Retina (tissue), 1 donor: ENCODE results near the gene STUB1.

Experiments used
- DNase-seq: peaks from one replicate; pipeline ENCODE4 v3.0.0-alpha.2; 2016

The STUB1 gene

DNA sequence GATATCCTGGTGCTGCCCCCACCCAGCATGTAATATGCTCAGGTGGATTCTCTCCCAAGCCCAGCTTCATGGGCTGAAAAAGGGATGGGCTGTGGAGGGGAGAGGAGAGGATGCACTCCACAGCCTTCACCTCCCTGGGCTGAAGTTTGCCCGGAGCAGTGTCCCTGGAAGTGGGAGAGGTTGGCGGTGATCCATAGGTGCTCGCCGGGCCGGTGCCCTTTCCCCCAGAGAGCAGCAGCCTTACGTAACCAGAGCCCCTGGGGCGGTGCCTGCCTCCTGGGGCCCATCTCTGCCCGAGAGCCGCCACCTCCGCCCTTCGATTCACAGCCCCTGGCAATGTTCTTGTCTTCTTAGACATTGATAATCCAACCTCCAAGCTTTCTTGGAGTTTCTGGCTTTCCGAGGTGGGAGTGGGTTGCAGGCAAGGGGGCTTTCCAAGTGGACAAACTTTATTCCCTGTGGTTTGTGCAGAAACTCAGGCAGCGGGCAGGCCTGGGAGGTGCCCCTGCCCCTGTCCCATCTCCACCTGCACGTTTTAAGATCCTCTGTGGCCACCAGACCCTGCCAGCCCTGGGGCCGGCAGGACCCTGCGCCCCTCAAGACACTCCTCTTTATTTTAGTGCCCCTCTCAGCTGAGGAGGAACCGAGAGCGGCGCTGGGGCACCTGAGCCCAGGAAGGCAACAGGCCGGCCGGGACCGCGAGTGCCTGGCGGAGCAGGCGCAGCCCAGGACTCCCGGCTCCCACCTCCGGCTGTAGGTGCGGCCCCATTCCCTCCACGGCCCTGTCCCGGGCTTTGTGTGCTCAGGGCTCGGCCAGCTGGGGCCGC lies 34.1 kb upstream of the STUB1 start:
- DNase-seq, result no peak

DNA sequence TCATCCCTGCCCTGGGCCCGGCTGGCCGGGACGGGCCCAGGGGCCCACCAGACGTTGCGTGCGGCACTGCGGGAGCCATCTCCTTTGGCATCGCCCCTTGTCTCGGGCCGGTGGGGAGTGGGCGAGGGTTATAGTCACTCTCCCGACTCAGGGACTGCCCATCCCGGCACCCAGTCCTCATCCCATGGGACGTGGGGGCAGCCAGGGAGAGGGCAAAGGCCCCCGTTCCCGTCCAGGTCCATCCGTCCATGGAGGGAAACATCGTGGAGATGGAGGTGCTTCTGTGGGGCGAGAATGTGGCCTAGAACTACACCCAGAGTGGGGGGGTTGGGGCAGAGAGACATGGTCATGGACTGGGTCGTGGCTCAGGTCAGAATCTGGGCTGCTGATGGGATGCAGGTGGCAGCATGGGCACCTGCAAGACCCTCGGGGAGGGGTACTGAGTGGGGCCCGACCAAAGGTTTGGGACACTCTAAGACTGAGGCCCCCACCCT lies 33.5 kb upstream of the STUB1 start:
- no peak for DNase-seq

DNA sequence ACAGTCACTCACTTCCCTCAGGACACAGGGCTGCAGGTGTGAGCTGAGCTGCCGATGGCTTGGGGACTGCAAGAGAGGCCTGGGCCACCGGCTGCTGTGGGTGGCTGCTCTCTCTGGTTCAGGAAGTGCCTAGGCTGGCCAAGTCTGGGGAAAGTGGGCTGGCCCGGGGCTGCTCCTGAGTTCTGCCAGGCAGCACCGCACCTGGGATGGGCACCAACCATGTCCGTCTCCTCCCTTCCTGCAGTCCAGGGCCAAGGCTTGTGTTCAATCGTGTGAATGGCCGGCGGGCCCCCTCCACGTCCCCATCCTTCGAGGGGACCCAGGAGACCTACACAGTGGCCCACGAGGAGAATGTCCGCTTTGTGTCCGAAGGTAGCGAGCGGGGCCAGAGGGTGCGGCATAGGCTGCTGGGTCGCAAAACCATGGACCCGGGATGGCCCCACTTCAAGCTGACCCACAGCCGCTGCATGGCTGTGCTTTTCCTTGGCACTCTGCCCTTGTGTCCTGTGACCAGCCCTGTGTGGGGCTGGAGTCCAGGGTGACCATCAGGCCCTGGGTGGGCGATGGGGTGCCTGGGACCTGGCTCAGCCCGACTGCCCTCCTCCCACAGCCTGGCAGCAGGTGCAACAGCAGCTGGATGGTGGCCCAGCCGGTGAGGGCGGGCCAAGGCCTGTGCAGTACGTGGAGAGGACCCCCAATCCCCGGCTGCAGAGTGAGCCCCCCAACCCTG lies 32.9 kb upstream of the STUB1 start:
- no peak for DNase-seq

DNA sequence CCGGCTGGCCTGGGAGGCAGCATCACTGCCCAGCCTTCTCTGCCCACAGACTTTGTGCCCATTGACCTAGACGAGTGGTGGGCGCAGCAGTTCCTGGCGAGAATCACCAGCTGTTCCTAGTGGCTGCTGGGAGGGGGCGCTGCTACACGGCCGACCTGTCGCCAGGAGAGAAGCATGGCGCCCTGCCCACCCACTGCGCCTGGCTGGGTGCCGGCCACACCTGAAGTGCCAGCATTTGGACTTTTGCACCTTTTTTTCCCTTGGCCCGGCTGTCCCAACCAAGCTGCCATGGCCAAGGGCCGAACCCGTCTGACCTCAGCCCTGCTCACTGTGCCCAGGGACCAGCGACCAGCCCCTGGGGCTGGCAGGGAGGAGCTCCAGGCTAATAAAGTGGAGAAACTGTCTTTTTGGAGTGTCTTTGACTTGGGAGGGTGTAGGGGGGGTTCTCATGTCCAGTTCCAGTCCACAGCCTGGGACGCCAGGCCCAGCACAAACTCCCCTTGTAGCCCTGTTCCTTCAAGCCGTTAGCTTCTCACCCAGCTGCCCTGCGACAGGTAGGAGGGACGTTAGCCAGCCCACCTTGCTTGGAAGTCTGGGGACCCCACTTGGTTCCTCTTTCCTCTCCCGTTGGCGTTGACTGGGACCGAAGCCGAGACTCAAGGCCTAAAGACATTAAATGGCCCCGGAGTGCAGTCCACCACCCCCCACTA lies 32.0 kb upstream of the STUB1 start:
- DNase-seq, result no peak

DNA sequence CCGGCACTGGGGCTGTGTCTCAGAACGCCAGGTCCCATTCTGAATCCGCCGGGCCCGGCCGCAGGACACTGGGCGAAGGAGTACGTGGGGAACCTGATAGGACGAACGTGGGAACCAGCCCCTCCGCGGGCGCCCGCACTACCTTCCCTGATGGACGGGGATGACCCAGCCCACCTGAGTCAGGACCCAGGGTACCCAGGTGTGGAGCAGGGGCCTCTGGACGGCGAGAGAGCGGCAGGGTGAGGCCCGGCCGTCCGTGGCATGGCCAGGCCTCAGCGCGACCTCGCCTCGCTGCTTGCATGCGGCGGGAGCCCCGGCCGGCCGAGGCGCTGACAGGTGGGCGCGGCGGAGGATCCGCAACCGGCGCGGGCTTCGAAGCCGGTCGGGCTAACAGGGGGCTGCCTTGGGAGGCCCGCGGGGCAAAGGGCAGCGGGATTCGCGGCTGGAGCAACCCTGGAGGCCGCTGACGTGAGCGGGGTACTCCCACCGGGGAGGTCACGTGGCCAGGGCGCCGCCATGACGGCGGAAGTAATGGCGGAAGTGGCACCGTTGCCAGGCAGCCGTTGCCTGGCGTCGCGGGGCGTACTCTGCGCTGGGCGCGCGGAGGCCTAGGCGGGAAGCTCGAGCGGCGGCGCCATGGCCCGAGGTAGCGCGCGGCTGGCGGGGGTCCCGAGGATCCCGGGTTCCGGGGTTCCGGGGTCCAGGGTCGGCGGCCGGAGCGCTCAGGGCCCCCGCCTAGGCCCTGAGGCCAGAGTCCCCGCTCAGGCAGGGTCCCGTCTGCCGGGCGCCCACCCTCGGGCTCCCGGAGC lies 31.2 kb upstream of the STUB1 start, which contains the start of gene WDR90:
Gene WDR90, plus strand, starts transcription at position 585 of the 809 bp plus-strand sequence. Its CDS starts 52 bp downstream, at position 637.
- peak; percentile 95 for DNase-seq

DNA sequence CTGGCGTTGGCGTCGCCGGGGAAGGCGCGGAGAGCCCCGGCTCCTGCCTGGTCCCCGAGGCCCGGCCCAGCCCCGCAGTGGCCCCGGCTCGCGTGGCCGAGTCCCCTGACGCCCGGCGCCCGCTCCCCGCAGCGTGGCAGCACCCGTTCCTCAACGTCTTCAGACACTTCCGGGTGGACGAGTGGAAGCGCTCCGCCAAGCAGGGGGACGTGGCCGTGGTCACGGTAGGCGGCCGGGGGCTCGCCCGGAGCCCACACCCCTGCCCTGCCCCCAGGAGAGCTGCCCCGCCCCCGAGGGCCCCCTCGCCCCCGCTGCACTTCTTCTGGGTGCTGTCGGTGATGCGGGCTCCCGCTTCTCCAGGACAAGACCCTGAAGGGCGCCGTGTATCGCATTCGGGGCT lies 30.6 kb upstream of the STUB1 start:
- DNase-seq, result no peak

DNA sequence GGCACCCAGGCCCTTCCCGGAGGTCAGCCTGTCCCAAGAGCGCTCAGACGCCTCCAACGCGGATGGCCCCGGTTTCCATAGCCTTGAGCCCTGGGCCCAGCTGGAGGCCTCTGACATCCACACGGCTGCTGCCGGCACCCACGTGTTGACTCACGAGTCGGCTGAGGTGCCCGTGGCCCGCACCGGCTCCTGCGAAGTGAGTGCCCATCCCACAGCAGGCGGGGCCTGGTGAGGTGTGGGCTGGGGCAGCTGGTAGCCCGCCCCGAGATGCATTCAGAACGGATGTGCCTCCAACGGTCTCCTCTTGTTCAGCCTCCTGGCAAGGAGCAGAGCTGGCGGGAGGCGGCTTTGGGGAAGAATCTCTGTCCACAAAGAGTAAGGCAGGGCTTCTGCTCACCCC lies 28.4 kb upstream of the STUB1 start:
- no peak for DNase-seq

DNA sequence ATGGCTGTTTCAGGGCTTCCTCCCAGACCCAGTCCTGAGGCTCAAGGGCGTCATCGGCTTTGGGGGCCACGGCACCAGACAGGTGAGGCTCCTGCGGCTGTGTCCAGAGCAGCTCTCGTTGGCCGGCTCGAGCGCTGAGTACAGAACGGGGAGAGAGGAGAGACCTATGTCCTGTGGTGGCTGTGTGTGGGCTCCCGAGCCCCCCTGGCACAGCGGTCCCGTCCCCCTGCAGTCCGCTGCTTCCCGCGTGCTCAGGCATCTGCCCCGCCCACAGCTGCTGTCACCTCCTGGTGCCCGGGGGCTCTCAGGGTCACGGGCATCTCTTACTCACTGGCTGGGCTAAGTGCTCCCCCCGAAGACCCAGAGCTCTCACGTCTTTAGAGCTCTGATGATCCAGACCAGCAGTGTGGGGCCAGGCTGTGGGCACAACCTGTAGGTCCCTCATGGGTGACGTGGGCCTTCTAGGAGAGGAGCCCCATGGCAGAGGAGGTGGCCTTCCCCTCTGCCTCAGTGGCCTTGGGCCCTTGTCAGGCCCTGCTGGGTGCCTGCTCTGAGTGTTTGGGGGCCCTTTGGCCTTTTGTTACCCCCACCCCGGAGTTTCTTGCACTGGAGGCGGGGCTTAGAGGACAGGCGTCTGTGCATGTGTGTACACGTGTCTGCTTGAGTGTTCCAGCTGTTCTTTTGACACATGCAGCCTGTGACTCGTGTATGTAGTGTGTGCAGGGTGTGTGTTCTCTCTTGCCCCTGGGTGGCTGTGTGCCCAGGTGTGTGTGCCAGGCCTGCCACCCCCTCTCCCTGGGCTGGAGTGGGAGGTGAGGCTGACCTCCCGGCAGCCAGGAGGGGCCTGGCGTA lies 27.5 kb upstream of the STUB1 start:
- no peak for DNase-seq

DNA sequence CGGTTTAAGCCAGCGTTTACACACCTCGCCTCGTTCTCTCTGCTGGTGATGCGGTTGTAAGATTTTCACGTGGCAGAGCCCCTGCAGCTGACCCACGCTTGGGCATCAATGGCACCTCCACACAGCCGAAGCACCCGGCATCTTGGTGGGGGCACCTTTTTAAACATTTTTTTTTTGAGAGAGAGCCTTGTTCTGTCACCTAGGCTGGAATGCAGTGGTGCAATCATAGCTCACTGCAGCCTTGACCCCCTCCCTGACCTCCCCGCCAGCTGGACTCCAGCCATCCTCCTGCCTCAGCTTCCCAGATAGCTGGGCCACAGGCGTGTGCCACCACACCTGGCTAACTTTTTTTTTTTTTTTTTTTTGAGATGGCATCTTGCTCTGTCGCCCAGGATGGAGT lies 26.2 kb upstream of the STUB1 start:
- DNase-seq, result no peak

DNA sequence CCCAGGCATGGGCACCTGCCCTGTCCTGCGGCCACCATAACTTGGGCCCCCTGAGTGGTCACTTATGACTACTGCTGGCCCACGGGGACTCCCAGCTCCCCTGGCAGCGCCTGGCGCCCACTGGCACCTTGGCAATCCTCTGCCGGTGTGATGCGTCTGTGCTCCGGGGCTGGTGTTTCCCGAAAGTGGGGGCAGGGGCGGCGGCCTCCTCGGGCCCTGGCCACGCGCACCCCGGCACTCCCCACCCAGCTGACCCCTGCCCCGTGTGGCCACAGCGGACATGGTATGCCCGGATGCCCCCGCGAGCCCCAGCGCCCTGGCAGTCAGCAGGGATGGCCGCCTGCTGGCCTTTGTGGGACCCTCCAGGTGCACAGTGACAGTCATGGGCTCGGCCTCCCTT lies 22.7 kb upstream of the STUB1 start:
- DNase-seq, result no peak

DNA sequence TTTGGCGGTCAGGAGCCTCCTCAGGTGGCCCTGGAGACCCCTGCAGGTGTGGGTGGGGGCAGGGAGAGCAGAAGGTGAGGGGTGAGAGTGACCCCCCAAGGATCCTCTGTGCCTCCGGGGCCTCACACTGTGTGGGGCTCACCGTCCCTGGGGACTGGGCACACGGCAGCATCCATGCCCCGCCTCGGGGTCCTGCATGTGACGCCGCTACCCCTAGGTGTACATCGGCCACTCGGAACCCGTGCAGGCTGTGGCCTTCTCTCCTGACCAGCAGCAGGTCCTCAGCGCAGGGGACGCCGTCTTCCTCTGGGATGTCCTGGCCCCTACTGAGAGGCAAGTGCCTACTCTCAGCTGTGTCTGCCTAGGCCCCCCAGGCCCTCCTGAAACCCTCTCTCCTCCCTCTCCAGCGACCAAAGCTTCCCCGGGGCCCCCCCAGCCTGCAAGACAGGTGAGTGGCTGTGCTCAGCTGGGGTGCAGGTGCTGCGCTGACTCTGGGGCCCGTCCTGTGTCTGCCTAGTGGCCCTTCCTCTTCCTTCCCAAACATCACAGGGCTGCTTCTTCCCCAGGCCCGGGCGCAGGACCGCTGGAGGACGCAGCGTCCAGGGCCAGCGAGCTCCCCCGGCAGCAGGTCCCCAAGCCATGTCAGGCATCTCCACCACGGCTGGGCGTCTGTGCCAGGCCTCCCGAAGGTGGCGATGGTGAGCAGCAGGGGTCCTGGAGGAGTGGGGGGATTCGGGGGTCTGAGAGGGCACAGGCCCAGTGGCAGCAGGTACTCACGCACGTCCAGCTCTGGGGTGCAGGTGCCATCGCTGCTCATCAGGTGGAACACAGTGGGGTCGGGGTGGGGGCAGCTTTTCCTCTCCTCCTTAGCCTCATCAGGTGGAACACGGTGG lies 21.3 kb upstream of the STUB1 start:
- no peak for DNase-seq

DNA sequence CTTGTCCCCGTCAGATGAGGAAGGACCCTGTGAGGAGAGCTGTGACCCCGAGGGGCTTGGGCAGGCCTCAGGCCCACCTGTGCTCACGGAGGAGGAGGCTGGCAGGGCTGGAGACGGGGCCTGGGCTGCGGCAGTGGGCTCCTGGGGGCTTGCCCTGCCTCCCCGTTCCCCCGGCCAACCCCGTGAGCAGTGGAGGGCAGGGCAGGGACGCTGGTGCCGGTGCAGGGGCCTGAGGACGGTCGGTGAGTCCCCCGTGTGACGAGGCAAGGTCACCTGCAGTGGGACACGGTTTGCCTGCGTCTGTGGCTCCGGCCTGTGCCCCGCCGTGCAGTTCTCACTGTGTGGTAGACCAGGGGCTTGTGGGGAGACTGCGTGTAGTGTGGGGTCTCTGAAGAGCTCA lies 20.6 kb upstream of the STUB1 start:
- DNase-seq, result no peak

DNA sequence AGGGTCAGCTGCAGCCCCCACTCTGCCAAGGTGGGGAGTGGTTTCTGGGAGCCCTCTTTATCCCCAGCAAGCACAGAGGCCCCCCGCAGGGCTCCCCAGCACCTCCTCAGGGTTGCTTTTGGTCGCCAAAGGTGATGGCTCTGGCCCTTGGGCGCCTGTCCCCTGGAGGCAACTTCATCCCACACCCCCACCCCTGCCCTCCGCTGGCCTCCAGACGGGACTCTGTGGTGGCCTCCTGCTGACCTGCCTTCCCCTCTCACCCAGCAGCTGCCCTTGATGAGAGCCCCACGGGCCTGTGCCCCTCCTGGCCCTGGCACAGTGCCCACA lies 20.1 kb upstream of the STUB1 start:
- no peak for DNase-seq

DNA sequence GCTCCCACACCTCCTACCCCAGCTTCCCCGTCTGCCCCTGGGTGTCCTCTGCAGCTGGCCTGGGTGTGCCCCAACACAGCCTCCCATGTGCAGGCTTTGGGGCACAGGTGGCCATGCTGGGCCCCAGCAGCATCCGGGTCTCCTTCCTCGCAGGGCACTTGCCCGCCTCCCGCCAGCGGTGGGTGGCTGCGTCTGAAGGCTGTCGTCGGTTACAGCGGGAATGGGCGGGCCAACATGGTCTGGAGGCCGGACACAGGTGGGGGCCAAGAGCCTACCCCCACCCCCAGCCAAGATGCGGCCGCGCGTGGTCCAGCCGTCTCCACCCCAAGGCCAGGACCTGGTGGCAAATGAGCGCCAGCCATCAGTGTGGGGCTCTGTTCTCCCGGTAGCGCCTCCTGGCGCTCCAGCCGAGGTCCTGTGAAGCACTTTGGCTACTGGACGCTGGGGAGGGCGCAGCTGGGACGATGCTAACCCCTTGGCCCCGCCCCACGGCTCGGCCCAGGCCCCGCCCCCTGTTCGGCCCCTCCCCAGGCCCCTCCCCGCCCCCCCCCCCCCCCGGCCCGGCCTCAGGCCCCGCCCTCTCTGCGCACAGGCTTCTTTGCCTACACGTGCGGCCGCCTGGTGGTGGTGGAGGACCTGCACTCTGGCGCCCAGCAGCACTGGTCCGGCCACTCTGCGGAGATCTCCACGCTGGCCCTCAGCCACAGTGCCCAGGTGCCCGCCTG lies 19.6 kb upstream of the STUB1 start:
- peak; percentile 85 for DNase-seq

DNA sequence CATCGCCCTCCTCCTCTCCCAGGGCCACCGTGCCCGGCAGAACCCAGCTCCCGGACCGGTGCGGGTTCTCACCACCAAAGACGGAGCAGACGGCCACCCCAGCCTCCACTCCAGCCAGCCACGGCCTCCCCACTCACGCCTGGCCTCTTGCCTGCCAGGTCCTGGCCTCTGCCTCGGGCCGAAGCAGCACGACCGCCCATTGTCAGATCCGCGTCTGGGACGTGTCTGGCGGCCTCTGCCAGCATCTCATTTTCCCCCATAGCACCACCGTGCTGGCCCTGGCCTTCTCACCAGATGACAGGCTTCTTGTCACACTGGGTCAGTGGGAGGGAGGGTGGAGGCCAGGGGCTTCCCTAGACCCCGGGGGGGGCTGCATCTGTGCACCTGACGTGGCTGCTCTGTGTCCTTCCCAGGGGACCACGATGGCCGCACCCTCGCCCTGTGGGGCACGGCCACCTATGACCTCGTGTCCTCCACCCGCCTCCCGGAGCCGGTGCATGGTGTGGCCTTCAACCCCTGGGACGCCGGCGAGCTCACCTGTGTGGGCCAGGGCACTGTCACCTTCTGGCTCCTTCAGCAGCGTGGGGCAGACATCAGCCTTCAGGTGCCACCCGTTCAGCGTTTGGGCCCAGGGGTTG lies 18.9 kb upstream of the STUB1 start:
- peak; percentile 69 for DNase-seq

DNA sequence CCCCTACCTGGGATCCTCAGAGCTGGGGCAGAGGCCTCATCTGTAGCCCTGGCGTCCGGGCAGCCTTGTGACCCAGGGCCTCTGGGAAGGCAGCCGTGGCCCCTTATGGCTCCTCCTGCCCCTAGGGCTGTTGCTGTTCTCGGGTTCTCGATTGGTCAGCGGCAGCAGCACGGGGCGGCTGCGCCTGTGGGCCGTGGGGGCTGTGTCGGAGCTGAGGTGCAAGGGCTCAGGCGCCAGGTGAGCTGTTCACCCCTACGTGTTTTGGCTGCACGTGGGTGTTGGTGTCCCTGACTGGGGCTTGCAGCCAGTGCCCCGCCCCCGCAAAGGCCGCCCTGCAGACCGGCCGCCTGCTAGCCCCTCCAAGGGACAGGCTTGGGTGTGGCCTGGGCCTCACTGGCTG lies 18.1 kb upstream of the STUB1 start:
- DNase-seq, result no peak

DNA sequence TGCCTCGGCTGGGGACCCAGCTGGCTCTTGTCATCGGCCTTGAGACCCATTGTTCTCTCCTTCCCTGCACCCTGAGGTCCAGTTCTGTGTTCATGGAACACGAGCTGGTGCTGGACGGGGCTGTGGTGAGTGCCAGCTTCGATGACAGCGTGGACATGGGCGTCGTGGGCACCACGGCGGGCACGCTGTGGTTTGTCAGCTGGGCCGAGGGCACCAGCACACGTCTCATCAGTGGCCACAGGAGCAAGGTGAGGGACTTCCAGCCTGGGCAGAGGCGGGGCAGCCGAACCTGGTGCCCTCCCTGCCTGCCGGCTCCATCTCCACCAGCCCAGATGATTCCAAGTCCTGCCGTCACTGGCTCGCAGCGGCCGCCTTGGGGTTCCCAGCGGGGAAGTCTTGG lies 17.6 kb upstream of the STUB1 start:
- DNase-seq, result no peak

DNA sequence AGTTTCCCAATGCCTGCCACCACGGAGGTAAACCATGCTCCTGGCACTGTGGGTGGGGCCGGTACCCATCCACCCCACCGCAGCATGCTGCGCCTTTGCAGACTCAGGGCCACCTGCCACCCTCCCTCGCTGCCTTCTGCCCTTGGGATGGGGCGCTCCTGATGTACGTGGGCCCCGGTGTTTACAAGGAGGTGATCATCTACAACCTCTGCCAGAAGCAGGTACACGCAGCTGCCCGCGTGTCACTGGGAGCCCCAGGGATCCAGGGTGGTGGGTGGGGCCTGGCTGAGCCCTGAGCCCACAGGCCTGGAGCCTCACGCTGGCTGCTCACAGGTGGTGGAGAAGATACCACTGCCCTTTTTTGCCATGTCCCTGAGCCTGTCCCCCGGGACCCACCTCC lies 13.6 kb upstream of the STUB1 start:
- DNase-seq, result no peak

DNA sequence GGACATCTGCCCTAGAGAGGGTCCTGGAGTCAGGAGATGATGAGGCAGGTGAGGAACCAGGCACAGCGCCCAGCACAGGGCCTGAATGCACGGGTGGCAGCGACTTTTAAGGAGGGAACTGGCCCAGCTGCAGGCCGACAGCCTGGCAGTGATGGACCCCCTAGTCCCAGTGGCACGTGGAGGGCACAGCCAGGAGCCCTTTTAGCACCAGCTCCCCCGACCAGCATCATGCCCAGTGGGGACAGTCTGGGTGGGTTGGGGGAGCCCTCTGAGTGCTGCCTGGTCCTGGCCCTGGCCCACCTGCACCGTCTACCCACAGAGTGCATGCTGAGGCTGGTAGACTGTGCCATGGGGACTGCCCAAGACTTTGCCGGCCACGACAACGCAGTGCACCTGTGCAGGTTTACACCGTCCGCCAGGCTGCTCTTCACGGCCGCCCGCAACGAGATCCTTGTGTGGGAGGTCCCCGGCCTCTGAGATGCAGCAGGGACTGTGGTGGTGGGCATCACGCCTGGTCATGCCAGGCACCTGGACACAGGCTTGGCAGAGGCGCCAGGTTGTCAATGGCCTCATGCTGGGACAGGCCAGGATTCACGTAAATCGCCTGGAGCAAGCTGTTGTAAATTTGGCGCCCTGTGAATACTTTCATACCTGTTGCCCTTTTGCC lies 13.0 kb upstream of the STUB1 start:
- no peak for DNase-seq
